DMS 273 (cell line): ENCODE data around the gene TRABD2A.
"Not testable (repeated sequence)": the region's sequence is repeated elsewhere in the genome, so short reads cannot be mapped to it uniquely, and the experiment has no call there.

ENCODE experiments used
- DNase-seq: peaks from one replicate; lab custom pipeline; 2025; ENCODE audit not compliant: unreplicated experiment; lab: John Stamatoyannopoulos, UW

TRABD2A gene

DNA sequence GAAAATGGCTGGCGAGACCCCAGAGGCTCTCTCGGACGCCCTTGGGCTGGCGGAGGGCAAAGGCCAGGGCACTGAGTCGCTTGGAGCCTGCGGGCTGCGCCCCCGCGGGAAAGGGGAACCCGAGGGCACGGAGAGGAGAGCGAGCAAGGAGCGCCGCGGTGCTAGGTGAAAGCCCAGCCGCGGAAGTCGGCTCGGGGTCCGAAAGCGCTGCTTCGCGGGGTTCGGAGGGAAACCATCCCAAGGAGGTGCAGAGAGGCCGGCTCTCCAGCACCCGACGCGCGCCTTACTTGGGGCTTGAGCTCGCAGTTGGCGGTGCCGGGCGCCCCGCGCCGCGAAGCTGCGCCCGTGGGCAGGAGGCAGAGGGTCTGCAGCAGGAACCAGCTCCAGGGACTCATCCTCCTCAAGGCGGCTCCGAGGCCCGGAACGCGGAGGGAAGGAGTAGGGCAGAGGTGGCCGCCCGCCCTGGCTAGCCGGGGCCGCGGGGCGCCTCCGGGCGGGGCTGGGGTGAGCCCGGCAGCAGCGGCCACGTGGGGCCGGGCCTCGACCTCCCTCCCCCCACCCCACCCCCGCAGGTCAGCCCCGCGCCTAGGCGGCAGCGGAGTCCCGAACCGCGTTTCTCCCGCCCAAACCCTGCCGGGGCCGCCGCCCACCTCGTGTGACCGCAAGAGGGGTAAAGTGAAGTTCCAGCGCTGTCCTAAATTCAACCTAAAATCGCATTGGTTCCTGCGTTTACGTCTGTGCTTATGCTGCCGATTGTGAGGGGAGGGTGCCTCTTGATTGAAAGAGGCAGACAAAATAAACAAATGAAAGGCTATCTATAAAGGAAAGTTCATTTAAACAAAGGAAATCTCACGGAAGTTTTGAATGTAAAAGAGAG lies at the start of gene TRABD2A:
Gene TRABD2A, minus strand, starts transcription at position 440 of the 877 bp plus-strand sequence. Its CDS starts 45 bp downstream, at position 395.
- peak; percentile 75 for DNase-seq

GRCh38 chr2:84927275-84927627 lies 46.4 kb upstream of the TRABD2A start:
- no peak for DNase-seq

- peak; percentile 96 for DNase-seq
Measured at GRCh38 chr2:84925724-84926376, 45.0 kb upstream of the TRABD2A start.

- DNase-seq, result no peak
Measured at GRCh38 chr2:84925336-84925723, 44.4 kb upstream of the TRABD2A start.

DNA sequence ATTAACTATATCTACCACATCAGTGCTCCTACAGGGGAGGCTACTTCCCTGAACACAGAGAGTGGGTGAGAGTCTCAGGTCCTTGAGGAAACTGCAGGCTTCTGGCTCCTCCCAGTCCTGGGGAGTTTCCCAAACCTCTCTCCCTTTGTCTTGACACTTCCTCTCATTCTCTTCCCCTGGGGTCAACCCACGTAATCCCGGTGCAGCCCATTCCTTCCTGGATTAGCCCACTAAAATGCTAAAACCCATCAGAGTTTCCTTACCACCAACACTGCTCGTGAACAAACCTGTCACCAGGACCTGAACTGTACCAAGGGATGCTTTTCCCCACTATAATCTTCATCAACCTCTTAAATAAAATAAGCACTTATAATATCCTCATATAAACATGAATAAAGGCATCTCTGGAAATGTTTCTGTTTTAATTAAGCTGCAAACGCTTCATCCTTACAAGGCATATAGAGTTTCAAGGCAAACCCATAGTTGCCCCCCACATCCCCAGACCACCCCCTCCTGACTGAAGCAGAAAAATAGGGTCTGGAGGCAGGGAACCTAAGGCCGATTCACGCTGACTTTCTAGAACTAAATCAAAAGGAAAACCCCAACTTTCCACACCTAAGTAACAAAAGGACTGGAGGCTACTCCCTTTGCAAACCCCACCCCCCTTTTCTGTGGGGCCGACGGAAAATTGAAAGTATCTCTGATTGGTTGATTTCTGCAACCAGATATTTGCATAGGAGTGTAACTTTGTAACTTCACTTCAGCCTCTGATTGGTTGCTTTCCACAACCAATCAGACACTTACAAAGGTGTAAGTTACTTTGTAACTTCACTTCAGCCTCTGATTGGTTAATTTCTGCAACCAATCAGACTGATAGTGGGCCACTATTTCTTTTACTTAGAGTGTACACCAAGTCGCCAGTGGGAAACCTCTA lies 43.6 kb upstream of the TRABD2A start:
- DNase-seq, result peak; percentile 35

DNA sequence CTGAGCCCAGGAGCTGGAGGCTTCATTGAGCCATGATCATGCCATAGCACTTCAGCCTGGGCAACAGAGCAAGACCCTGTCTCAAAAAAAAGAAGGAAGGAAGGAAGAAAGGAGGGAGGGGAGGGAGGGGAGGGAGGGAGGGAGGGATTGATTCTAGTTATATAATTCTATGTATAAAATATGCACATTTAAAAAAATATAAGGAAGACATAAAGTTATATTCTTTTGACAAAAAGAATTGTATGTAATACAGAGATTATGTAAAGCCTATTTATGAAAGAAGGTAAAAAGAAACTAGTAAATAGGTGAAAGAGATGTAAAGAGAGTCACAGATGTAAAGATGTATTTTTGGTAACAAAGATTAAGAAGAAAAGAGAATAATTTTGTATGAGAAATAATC lies 42.1 kb upstream of the TRABD2A start:
- DNase-seq, result no peak

GRCh38 chr2:84919885-84920580 lies 39.1 kb upstream of the TRABD2A start:
- peak; percentile 53 for DNase-seq

DNA sequence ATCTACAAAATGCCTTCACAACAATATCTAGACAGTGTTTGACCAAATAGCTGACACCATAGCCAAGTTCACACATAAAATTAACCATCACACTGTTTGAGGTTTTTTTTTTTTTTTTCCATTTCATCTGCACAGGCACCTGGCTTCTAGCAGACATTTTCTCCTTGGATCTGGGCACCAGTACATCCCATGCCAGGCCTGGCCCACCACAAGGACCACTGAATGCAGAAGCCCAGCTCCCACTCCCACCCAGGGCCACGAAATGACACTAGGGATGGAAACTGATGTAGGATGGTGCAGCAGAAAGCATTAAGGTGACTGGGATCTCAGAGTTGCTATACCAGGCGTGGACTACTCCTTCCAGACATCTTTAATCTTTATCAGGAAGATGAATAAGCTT lies 37.5 kb upstream of the TRABD2A start:
- DNase-seq, result no peak

- not testable (repeated sequence) for DNase-seq
Measured at GRCh38 chr2:84917821-84918220, 36.9 kb upstream of the TRABD2A start.

- DNase-seq, result not testable (repeated sequence)
Measured at GRCh38 chr2:84915675-84916074, 34.8 kb upstream of the TRABD2A start.

GRCh38 chr2:84914334-84914733 lies 33.5 kb upstream of the TRABD2A start:
- DNase-seq, result no peak

DNA sequence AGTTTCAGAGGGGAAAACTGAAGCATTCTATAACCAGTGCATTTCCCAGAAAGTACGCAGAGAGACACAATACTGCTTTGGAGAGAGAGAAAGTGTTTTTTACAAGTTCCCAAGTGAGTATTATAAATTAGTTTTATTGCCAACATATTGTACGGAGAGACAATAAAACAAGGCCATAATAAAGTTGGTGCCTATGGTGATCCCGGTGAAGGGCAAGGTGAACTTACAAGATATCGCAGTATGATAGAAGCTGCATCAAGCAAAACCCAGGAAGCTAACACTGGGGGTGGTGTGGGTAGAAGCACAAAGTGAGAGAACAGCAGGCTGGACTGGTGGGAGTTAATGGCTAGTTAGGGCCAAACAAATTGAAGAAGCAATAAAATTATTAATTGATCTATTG lies 32.1 kb upstream of the TRABD2A start:
- DNase-seq, result no peak

GRCh38 chr2:84911135-84911678 lies 30.3 kb upstream of the TRABD2A start:
- DNase-seq, result no peak

DNA sequence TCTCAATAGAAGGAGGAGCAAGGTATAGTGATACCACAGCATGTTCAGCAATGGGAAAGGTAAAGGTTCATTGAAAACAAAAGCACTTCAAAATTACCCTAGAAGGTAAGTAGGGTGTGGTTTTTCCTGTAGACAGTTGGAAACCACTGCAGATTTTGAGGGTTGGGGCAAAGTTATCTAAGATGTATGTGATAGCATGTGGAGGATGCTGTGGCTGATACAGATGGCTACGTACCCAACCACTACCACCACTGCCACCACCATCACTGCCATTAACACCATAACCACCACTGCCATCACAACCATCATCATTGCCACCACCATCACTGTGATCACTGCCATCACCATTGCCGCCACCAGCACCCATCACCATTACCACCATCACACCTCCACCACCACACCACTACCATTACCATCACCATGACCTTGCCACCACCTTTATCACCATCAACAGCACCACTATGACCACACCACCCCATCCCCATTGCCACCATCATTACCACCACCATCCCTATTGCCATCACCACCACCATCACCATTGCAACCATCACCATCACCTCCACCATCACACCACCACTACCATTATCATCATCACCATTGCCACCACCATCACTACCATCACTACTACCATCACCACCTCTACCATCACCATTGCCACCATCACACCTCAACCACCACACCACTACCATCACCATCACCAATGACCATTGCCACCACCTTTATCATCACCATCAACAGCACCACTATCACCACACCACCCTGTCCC lies 28.2 kb upstream of the TRABD2A start:
- no peak for DNase-seq

DNA sequence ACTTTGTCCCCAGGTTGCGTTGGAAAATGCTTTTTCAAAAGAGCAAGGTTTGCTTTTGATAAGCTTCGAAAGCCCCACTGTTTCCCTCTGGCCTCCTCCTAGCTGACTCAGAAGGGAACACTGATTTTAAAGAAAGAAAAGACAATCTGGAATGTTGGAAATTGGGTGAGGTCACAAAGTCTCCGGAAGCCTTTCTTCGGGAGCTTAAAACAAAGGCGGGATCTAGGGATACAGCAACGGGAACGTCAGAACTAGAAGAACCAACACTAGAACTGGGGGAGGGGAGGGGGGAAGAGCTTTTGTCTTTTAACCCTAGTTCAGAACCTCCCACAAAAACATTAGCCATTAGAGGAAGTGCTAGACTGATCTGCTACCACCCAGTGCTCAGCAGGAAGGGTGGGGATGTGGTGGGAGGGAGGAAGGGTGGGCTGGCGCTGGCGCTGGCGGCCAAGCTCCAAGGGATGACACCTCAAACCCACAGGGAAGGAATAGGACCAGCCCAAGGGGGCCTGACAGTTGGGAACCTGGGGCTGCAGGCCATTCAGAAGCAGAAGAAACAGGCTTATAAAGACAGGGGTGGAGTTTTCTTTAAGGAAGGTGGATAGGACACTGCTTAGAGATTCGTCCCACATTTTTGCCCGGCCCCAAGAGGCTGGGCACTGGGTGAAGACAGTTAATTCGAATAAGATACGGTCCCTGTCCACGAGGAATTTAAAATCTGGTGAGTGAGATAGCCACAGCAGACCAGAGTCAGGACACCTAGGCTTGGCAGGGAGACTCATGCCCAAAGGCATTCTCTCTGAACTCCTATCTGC lies 26.2 kb upstream of the TRABD2A start:
- DNase-seq, result peak; percentile 60

DNA sequence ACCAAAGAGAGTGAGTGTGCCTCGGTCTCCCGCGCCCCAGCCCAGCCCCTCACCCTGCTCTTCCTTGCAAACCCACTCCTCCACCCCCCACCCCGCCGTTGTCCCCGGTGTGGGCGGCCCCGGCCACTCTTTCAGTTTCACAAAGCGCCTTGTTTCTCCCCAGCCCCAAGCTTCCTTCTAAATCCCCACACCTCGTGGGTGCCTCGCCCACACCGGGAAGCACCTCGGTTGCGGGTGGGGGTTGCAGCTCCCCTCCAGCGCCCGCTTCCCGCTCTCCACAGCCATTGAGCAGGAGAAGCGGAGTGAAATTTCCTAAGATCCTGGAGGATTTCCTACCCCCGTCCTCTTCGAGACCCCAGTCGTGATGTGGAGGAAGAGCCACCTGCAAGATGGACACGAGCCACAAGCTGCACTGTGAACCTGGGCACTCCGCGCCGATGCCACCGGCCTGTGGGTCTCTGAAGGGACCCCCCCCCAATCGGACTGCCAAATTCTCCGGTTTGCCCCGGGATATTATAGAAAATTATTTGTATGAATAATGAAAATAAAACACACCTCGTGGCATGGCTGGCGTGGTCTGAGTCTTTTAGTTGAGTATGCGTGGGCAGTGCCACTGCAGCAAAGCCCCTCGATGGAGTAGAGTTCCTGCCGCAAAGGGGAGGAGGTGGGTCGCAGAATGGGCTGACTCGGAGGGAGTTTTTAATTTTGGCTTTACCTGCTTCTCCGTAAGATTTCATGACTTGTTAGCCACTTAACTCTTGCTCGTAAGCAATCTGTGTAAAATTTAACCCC lies 25.4 kb upstream of the TRABD2A start:
- DNase-seq, result peak; percentile 55

DNA sequence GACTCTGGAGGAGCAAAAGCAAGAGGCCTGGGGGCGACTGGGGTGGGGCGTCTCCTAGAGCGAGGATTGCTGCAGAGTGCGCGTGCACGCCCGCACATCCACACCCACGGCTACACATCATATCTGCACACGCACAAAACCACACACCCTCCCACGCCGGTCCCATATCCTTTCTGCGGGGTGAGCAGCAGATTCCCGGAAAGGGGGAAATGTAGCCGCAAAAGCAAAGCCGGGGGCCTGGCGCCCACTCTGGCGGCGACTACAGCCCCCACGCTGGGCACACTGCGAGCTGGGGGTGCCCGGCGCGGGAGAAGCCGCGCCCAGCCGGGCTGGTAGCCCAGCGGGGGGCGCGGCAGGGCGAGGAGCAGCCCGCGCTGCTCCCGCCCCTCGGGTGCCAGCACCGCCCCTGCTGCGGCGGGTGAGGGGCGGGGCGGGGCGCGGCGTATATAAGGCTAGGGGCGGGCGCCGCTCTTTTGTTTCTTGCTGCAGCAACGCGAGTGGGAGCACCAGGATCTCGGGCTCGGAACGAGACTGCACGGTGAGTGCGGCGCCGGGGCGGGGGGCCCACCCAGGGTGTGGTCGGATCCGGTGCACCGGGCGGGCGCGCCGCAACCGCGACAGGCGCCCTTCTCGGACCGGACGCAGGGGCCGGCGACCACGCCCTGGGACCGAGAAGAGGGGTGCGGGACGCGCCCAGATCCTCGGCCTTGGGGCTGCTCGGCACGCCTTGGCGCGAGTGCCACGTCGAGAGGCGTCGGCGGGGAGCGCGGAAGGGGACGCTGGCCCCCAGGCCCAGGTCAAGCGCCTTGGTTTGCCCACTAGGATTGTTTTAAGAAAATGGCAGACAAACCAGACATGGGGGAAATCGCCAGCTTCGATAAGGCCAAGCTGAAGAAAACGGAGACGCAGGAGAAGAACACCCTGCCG lies 24.6 kb upstream of the TRABD2A start, which contains the start of gene TMSB10:
Gene TMSB10, plus strand, starts transcription at position 476 of the 927 bp plus-strand sequence.
- DNase-seq, result peak; percentile 92
